ENCODE results near the gene NPDC1. TPM values are rescaled to one million over a fixed set of nuclear protein-coding genes. Genes with fewer than 3 reads are reported as not detected.
"Not testable (repeated sequence)": the region's sequence is repeated elsewhere in the genome, so short reads cannot be mapped to it uniquely, and the experiment has no call there.

The NPDC1 gene
- polyA plus RNA-seq, 3 donors = 12.9 to 38.4 (median 31.5) TPM

GRCh38 chr9:137033481-137033880, 12.5 kb downstream of the NPDC1 start:
- not testable (repeated sequence) for DNase-seq (ENCODE audit: extremely low read depth in 1 of 11, low read depth in 9 of 11, low spot score in 4 of 11)

GRCh38 chr9:137032858-137033257, 13.1 kb downstream of the NPDC1 start:
- no peak for DNase-seq (ENCODE audit: extremely low read depth in 1 of 11, low read depth in 9 of 11, low spot score in 4 of 11)

- no peak for DNase-seq (ENCODE audit: extremely low read depth in 1 of 11, low read depth in 9 of 11, low spot score in 4 of 11)
These were observed 13.9 kb downstream of the NPDC1 start, which contains the start of gene FUT7 for GRCh38 chr9:137031904-137032640. Gene FUT7, minus strand, starts transcription at chr9:137032088. Its CDS starts 97 bp downstream, at chr9:137031991.

- DNase-seq (ENCODE audit: extremely low read depth in 1 of 11, low read depth in 9 of 11, low spot score in 4 of 11) = no peak
These were observed 15.1 kb downstream of the NPDC1 start for GRCh38 chr9:137030538-137031527.

GRCh38 chr9:137030006-137030405, 16.0 kb downstream of the NPDC1 start:
- no peak for DNase-seq (ENCODE audit: extremely low read depth in 1 of 11, low read depth in 9 of 11, low spot score in 4 of 11)

GRCh38 chr9:137029058-137029936, 16.7 kb downstream of the NPDC1 start:
- DNase-seq (ENCODE audit: extremely low read depth in 1 of 11, low read depth in 9 of 11, low spot score in 4 of 11) = no peak

GRCh38 chr9:137028263-137029057, 17.5 kb downstream of the NPDC1 start:
- peak in 4 of 11 donors; percentile 22 to 61 (median 47) for DNase-seq (ENCODE audit: extremely low read depth in 1 of 11, low read depth in 9 of 11, low spot score in 4 of 11)

- DNase-seq (ENCODE audit: extremely low read depth in 1 of 11, low read depth in 9 of 11, low spot score in 4 of 11) = no peak
These were observed 18.4 kb downstream of the NPDC1 start, which contains the start of gene ABCA2 for GRCh38 chr9:137027369-137028262. Gene ABCA2, minus strand, starts transcription at chr9:137028237. Its CDS starts 97 bp downstream, at chr9:137028140.

GRCh38 chr9:137026828-137027227, 19.1 kb downstream of the NPDC1 start:
- no peak for DNase-seq (ENCODE audit: extremely low read depth in 1 of 11, low read depth in 9 of 11, low spot score in 4 of 11)

GRCh38 chr9:137026384-137026783, 19.6 kb downstream of the NPDC1 start:
- DNase-seq (ENCODE audit: extremely low read depth in 1 of 11, low read depth in 9 of 11, low spot score in 4 of 11) = no peak

- peak in 8 of 11 donors; percentile 56 to 83 (median 80) for DNase-seq (ENCODE audit: extremely low read depth in 1 of 11, low read depth in 9 of 11, low spot score in 4 of 11)
These were observed 20.4 kb downstream of the NPDC1 start for GRCh38 chr9:137025517-137025966.

- no peak for DNase-seq (ENCODE audit: extremely low read depth in 1 of 11, low read depth in 9 of 11, low spot score in 4 of 11)
These were observed 22.4 kb downstream of the NPDC1 start for GRCh38 chr9:137023583-137023991.

- DNase-seq (ENCODE audit: extremely low read depth in 1 of 11, low read depth in 9 of 11, low spot score in 4 of 11) = no peak
These were observed 22.8 kb downstream of the NPDC1 start for GRCh38 chr9:137023157-137023556.

- DNase-seq (ENCODE audit: extremely low read depth in 1 of 11, low read depth in 9 of 11, low spot score in 4 of 11) = no peak
These were observed 23.3 kb downstream of the NPDC1 start for GRCh38 chr9:137022662-137023008.

- DNase-seq (ENCODE audit: extremely low read depth in 1 of 11, low read depth in 9 of 11, low spot score in 4 of 11) = no peak
These were observed 23.9 kb downstream of the NPDC1 start for GRCh38 chr9:137021979-137022661.

GRCh38 chr9:137021568-137021978, 24.4 kb downstream of the NPDC1 start:
- no peak for DNase-seq (ENCODE audit: extremely low read depth in 1 of 11, low read depth in 9 of 11, low spot score in 4 of 11)

All from renal cortex interstitium (tissue), 11 donors.